ELF-1 (cell line): ENCODE results near the gene GSTT2.
"Not testable (repeated sequence)": the region's sequence is repeated elsewhere in the genome, so short reads cannot be mapped to it uniquely, and the experiment has no call there.

ENCODE experiments used
- DNase-seq: peaks from one replicate; pipeline ENCODE4 v3.0.0-alpha.2; 2016; ENCODE audit warnings: low read depth, low spot score

The GSTT2 gene

GRCh38 chr22:23974345-23974744 is 5.6 kb upstream of the GSTT2 start, which contains the start of gene DDT:
Gene DDT (minus strand): TSS chr22:23974441. CDS start chr22:23974414, 27 bp downstream.
- not testable (repeated sequence) for DNase-seq

- not testable (repeated sequence) for DNase-seq
Measured at GRCh38 chr22:23974836-23975352, 5.0 kb upstream of the GSTT2 start.

GRCh38 chr22:23977304-23977703 is 2.6 kb upstream of the GSTT2 start:
- DNase-seq: not testable (repeated sequence)

DNA sequence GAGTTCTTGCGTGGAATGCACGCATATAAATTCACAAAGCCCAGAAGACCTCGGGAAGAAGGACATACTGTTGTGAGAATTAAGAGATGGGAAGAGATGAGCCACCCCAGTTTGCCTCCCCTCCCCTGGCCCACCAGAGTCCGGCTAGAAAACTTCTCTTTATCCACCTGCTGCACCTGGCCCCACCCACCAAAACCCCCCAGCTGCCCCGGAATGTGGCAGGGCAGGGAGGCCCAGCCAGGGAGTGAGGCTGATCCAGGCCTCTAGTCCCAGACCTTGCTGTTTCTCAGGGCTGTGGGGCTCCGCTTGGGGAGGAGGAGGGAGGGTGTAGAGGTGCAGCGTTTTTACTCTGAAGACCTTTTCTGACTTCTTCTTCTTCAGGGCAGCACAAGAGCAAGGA is 633 bp downstream of the GSTT2 start:
- DNase-seq: not testable (repeated sequence)

DNA sequence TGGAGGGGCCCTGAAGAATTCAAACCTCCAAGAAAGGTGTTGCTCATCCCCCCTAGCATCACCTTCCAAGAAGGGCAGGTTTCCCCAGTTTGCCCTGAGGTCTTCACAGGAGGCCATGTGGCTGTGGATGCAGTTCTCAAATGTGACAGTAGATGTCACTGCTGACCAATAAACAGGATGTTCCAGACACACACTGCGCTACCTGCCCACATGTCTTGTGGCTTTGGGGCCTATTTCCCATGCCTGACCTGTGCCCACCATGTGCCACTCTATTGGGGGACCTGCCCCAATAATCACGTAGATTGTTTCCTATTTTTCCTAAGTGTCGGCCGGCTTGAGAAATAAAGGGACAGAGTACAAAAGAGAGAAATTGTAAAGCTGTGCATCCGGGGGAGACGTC is 4.5 kb downstream of the GSTT2 start:
- DNase-seq: no peak

DNA sequence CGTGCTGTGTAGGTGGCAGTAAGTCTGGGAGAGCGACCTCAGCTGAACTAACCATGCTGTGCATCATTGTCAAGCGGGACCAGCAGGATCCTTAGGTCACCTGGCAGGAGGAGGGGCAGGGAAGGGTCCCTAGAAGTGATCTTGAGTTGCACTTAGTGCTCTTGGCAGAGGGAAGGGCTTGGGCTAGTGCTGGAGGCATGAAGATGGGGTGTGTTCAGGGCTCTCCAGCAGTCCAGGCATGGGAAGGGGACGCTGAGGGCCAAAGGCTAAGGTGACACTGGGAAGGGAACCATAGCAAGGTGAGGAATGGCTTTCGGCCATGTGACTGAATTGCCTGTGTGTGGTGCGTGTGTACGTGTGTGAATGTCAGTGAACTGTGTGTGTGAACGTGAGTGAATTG is 6.2 kb downstream of the GSTT2 start:
- DNase-seq: not testable (repeated sequence)

- DNase-seq: not testable (repeated sequence)
Measured at GRCh38 chr22:23986538-23987178, 6.7 kb downstream of the GSTT2 start.

DNA sequence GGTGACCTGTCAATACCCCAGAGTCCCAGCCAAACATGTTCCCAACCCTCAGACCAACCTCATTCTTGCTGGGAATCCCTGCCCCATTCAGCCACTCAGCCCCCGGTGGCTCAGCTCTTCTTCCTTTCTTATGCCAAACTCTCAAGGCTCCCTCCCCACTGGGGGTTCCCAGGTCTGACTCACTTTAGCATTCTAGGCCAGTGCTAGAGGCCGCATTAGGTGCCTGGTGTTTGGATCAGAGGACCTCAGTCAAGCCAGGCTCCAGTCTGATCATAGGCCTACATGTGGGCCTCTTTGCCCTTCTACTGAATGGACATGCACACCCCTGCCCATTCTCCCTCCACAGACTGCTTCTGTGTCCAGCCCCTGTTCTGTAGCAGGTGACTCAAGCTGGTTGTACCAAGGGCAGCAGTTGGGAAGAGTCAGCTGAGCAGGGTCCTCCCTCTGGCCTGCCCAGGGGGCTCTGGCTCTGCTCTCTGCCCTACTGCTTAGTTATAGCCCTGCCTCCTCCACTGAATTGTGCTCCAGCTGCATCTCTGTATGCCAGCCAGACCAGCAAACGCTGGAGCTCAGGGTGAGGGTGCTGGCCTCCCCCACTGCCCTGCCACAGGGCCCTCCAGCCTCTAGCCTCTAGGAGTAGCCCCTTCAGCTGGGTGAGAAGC is 9.8 kb downstream of the GSTT2 start:
- not testable (repeated sequence) for DNase-seq

- DNase-seq: not testable (repeated sequence)
Measured at GRCh38 chr22:23993080-23993479, 13.1 kb downstream of the GSTT2 start.

- DNase-seq: not testable (repeated sequence)
Measured at GRCh38 chr22:23993581-23994177, 13.7 kb downstream of the GSTT2 start.

- no peak for DNase-seq
Measured at GRCh38 chr22:23997092-23997491, 17.2 kb downstream of the GSTT2 start.

DNA sequence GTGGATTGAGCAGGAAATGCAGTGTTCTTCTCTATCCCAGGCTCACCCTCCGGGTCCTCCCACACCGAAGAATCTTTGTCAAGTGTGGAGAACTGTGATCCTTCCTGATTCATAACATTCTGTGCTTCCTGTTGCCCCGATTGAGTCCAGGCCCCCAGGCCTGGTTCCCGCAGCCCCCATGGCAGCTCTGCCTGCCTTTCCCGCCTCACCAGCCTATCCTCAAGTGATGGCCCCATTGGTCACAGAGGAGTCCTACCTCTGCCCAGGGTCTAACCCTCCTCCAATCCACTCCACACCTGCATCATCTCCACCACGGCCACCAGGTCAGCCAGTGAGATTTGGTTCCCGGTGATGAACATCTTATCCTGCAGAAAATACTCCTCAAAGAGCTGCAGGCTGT is 19.8 kb downstream of the GSTT2 start:
- DNase-seq: not testable (repeated sequence)

DNA sequence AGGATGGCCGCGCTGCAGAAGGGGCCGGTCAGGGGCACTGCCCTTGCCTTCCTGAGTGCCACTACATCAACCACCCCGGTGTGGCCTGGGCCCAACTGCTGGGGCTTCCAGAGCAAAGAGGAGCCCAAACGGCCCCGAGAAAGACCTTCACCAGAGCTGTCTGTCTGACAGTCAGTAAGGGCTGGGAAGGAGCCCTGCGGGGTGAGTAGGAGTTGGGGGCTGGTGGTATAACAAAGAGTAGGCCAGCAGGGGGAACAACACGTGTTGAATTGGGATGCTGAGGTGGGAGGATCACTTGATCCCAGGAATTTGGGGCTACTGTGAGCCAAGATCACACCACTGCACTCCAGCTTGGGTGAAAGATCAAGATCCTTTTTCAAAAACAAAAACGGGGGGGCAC is 21.4 kb downstream of the GSTT2 start:
- peak; percentile 37 for DNase-seq

GRCh38 chr22:24002272-24002671 is 22.3 kb downstream of the GSTT2 start:
- DNase-seq: no peak

GRCh38 chr22:24002851-24003250 is 22.9 kb downstream of the GSTT2 start:
- no peak for DNase-seq

DNA sequence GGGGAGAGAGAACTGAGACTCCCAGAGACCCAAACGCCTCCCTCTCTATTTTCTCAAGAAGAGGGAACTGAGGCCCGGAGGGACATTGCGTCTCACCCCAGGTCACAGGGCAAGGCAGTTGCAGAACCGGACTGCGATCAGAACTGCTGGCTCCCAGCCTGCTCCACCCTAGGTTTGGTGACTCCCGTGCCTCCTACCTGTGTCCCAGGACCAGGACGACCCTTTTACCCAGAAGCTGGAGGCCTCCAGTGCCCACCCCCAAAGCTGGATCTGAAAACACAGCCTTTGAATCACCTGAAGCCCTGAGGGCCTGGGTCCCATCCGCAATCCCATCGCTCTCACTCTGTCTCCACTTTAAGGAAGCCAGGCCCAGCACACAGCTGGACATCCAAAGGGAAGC is 24.0 kb downstream of the GSTT2 start:
- peak; percentile 39 for DNase-seq

DNA sequence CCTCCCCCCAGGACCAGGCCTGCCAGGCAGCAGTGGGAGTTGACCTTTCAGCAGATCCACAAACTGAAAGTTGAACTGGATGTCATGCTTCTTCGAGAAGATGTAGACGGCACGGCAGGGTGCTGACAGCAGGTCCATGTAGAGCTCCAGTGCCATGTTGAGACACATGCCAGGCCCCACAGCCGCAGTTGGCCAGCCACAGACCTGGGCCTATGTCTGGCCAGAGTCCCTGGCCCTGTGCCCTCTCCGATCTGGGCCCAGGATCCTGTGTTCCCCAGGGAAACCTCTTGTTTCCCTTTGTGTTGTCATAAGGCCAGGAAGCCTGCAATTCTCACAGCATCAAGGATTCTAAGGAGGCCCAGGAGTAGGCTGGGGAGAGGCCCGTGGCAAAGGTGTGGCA is 25.3 kb downstream of the GSTT2 start, which contains the start of gene GSTT4:
TSS of gene GSTT4 (minus strand) at position 253 of the 400 bp plus-strand sequence. CDS start at position 156, 97 bp downstream.
- no peak for DNase-seq

GRCh38 chr22:24006207-24006913 is 26.4 kb downstream of the GSTT2 start:
- DNase-seq: no peak

GRCh38 chr22:24006914-24007214 is 26.9 kb downstream of the GSTT2 start:
- DNase-seq: no peak

DNA sequence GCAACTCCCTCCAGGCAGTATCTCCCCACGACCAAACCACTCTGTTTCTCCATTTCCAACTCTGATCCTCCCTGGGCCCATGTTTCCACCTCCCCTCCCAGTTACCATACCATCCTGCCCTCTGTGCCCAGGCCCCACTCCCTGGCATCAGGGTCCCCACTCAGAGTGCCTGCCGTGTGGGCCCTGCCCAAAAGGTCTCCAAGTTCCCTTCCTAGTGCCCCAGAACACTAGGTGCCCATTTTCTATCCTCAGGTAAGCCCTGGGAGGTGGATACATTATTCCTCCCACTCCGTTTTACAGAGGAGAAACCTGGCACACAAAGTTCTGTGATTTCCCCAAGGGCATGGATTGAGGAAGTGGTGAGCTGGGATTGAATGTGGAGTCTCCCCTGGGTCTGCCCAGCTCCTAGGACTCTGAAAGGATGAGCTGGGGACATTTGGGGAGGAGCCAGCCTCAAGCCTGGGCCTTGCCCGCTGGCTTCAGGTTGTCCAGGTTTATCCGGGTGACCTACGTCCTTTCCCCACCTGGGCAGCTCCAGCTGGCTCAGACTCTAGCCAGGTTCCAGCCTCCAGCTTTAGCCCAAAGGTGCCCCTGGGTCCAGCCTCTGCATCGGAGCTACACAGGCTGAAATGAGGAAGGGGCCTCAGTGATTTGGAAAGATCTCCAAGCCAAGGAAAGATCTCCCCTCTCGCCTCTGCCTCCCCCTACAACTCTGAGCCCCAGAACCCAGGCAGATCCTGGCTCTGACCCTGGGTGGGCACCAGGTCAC is 27.5 kb downstream of the GSTT2 start:
- DNase-seq: no peak

- no peak for DNase-seq
Measured at GRCh38 chr22:24008022-24008283, 28.0 kb downstream of the GSTT2 start.
